ENCODE measurements around the gene ABL1.
"Not testable (repeated sequence)": the region's sequence is repeated elsewhere in the genome, so short reads cannot be mapped to it uniquely, and the experiment has no call there.

ABL1 gene

DNA sequence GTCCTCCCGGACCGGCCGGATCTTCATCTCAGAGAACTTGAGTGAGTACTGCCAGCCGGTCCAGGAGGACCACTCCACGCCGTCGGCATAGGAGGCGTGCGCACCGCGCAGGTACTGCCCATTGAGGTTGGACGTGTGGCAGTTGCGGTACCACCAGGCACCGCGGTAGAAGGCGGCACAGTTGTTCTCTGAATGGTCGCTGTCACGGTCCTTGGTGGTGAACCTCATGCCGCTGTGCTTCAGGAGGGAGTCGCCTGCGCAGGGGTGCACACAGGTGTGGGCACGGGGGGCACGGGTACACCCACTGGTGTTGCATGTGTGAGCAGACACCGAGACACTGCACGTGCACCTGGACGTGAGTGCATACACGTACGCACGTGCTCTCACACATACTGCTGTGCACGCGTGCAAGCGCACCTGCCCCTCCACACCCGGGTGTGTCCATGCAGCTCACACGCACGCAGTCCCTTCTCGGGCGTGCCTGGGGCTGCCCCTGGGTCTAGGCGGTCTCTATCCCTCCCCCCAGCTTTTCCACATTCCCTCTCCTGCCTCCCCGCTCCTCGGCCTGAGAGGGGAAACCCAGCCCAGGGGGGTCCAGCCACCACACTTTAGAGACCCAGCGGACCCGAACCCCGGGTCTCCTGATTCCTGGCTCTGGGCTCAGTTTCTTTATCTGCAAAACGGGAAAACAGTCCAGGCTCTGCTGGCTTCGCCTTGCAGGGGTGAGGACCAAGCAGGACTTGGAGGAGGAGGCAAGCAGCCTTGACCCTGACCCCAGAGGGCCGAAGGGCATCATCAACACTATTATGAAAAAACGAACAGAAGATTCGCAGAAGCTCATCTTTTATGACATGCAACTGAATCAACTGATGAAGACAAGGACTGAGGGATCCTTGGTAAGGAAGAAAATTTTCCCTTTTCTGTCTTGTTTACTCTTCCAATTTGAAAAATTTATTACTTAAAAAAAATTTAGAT lies 69.3 kb downstream of the ABL1 start:
- no peak for DNase-seq (ENCODE audit: low spot score)

DNA sequence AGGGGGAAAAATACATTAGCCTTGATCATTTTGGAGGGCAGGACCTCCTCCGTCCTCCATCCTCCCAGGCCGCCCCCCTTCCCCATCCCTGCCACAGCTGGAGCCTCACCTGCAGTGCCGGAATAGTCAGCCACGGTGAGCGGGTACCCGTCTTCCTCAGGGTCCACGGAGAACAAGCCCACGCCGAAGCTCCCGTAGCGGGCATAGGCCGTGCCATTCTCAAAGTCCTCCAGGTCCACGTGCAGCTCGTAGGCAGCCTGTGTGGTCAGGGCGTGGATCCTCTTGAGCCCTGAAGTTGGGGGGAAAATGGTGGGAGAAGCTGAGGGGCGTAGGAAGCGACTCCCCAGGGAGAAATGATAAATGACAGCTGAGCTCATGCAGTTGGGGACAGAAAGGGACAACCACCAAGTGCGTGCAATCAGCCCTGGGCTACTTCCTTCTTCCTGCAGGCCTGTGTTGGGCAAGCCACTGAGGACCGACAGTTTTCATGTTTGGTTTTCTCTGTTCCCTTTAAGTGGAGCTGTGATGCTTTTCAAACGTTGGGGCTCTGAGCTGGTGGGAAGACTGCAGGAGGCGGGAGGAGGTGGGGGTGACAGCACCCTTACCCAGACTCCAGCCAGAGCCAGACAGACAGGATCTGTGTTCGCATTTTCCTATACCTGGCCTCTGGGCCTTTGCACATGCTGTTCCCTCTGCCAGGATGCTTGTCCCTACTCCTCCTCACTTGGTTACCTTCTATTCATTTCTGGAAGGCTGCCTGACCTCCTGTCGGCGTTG lies 70.3 kb downstream of the ABL1 start:
- no peak for DNase-seq (ENCODE audit: low spot score)

DNA sequence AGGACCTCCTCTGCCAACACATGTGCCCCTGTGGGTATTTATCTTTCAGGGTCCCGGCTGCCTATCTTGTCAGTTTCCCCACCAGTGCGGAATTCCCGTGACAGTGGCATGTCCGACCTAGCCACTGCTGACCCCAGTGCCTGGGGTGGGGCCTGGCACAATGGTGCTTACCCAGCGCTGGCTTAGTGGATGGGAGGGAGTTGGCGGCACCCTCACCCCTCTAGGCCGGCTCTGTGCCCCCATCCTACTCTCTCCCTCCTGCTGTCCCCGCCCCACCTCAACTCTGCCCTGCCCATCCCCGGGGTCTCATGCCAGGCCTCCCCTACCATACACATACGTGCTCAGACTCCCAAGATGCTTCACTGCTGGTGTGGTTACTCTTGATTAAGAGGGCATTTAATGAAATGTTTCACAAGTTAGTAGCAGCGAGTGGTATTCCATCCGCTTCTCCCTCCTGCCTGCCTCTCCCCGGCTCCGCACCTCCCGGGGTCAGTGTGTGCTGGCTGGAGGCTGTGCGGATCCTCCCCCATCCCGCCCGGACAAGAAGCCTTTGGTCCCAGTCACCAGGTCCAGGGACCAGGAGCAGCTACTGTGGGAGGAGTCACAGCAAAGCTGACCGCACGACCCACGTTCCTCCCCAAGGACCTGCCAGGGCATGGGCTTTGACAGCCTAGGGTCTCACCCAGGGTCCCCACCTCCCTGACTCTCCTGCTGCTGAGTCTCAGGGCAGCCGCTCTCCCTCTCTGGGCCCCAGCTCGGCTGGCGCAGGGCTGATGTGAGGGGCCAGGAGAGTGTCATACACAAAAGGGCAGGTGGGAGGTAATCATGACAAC lies 71.1 kb downstream of the ABL1 start:
- no peak for DNase-seq (ENCODE audit: low spot score)

DNA sequence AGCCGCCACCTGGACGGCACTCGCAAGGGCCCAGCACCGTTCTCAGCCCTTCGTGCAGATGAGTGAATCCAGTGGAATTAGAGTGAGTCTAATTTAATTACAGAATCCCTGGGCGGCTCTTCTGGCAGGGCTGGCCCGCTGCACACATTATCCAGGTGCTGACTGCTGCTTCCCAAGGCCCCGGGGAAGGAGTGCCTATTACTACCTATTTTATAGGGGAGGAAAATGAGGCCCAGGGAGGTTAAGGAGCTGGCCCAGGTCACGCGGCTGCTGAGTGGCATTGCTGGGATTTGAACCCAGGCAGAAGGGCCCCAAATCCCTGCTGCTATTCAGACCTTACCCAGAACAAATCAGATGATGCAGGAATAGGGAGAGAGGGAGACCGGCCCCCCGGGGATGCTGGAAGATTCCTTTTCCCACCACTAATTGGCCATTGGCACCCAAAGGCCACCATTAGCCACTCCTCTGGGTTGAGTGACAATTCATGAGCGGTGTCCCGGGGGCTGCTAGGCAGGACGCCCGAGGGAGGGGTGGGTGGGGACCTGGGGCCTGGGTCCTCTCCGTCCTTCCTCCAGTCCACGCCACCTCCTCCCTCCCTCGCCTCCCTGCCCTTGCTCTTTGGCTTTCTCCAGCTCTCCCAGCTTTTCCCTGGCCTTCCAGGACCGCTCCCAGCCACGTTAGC lies 71.8 kb downstream of the ABL1 start:
- DNase-seq (ENCODE audit: low spot score), result no peak

DNA sequence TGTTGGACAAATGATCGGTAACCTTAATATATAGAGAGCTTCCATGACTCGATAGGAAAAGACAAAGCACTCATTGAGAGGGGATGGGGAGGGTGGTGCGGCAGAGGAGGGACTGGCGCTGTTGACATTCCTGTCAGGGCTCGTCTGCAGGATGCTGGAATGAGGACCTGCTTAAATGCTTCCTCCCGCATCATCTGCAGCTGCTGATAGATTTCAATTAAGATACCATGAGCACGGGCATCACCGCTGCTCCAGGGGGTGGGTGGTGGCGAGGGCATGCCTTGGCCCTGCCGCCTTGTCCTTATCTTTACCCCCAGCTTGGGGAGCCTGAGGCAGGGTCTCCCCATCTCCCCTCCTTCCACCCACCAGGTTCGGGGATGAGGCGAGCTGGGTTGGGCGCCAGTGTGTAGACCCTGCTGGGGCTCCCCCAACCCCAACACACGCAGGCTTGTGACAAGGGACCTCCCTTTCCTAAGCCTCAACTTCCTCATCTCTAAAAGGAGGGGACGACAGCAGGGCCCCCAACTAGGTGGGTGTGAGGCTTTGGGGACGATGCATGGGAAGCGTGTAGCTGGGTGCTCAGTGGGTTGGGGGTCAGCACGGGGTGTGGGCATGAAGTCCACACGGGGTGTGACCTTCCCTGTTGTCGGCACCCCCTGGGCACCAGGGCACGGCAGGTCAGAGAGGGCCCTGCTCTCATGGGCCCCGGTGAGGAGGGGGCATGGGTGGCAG lies 73.3 kb downstream of the ABL1 start:
- no peak for DNase-seq (ENCODE audit: low spot score)

DNA sequence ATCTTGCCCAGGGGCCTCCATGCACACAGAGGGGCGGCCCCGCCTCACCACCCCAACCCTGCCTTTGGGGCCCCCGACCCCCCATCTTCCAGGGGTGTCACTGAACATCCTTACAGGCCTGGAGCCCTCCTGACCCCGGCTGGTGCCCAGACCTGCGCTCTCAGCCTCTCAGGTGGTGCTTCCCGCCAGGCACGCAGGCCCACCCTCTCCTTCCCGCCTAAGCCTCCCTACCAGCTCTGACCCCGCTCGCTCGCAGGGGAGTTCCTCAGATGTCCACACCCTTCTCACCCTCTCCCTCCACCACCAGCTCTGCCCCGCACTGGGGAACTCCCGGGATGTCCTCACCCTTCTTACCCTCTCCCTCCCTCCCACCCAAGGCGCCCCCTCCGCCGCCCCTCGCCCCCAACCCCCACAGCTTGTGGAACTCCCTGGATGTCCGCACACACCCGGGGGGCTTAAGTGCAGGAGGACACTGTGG lies 73.9 kb downstream of the ABL1 start:
- DNase-seq (ENCODE audit: low spot score), result no peak

DNA sequence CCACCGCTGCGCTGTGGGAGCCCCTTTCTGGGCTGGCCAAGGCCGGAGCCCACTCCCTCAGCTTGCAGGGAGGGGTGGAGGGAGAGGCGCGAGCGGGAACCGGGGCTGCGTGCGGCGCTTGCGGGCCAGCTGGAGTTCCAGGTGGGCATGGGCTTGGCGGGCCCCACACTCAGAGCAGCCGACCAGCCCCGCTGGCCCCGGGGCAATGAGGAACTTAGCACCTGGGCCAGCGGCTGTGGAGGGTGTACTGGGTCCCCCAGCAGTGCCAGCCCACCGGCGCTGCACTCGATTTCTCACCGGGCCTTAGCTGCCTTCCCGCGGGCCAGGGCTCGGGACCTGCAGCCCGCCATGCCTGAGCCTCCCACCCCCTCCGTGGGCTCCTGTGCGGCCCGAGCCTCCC lies 75.0 kb downstream of the ABL1 start:
- not testable (repeated sequence) for DNase-seq (ENCODE audit: low spot score)

DNA sequence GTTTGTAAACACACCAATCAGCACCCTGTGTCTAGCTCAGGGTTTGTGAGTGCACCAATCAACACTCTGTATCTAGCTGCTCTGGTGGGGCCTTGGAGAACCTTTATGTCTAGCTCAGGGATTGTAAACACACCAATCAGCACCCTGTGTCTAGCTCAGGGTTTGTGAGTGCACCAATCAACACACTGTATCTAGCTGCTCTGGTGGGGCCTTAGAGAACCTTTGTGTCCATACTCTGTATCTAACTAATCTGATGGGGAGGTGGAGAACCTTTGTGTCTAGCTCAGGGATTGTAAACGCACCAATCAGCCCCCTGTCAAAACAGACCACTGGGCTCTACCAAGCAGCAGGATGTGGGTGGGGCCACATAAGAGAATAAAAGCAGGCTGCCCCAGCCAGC lies 75.6 kb downstream of the ABL1 start:
- not testable (repeated sequence) for DNase-seq (ENCODE audit: low spot score)

DNA sequence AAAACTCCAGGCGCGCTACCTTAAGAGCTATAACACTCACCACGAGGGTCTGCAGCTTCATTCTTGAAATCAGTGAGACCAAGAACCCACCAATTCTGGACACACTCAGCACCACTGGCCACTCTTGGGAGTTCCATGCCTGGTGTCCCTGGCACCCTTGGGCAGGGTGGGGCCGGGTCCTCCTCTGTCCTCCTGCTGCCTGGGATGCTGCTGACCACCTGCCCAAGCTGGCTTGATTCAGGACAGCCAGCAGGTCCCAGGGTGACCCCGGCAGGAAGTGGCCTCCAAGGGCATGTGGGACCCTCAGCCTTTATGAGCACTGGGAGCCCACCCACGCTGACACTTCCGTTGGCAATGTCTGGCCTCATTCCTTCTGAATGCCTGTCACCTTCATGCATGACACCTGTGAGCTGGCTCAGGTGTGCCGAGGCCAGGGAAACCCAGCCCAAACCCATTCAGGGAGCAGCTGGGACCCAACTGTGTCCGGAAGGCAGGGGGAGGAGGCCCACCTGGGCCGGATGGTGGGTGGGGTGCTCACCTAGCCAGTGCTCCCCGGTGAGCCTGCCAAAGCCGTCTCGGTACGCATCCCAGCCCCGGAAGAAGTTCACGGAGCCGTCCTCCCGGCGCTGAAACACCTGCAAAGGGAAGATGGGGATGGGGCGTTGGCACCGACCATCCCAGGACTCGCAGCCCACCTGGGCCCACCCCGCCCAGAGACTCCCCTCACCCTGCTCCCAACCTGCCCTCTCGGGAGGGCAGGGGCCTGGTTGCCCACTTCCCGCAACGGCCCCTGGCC lies 76.4 kb downstream of the ABL1 start:
- DNase-seq (ENCODE audit: low spot score), result no peak

DNA sequence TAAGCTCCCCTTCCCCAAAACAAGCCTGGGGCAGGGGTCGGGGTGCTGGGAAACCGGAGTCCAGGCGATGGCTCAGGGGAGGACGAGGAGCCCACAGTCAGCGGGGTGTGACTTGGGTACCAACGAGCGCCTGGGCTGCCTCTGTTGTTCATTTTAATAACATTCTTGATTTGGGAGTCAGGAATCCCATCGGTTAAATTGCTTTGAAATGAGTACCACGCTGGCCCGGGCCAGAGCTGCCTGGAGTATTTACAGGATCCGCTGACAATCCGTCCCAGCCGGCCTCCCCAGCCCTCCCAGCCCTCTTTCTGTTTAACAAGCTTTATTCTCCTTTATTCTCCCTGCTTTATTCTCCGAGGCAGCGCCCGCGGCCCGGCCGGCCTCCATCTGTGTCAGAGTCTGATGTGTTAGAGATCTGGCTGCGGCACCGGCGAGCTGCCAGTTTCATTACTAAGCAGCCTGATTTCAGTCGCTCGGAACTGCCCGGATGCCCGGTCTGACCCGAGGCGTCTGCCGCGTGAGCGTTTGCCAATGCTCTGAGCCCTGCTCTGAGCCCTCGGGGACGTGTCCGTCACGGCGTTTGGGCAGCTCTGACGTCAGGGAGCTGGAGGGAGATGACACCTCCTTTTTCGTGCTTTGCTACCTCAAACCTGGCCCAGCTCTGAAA lies 78.0 kb downstream of the ABL1 start:
- DNase-seq (ENCODE audit: low spot score), result peak; percentile 73

DNA sequence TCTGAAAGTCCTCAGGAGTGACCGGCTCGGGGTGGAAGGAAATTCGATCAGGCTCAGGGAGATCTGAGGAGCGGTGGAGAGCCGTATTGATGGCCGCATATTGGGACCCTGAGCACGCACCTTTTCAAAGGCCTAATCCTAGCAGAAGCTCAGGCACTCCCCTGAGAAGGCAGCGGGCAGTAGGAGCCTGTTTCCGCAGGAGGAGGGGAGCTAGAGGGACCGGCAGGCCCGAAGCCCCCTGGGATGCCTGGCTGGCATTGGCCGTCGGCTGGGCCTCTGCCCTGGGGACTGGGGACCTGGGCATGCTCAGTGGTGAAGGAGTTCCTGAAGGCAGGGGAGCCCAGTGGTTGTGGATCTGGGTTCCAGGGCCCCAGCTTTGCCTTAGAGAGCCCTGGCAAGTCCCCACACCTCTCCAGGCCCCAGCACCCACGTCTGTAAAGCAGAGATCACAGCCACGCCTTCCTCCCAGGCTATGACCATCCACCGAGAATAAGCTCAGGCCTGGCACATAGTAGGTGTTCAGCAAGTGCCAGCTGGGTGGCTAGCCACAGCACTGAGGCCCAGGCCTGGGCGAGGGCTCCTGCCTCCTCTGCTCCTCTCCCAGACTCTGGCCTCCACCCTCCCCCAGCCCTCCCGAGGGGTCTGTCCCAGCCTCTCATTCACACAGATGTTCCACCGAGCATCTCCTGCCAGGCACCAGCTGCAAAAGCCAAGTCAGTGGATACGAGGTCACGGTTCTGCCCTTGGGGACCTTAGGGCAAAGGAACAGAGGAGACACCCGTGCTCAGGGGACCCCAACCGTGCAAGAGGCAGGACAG lies 78.8 kb downstream of the ABL1 start:
- no peak for DNase-seq (ENCODE audit: low spot score)

DNA sequence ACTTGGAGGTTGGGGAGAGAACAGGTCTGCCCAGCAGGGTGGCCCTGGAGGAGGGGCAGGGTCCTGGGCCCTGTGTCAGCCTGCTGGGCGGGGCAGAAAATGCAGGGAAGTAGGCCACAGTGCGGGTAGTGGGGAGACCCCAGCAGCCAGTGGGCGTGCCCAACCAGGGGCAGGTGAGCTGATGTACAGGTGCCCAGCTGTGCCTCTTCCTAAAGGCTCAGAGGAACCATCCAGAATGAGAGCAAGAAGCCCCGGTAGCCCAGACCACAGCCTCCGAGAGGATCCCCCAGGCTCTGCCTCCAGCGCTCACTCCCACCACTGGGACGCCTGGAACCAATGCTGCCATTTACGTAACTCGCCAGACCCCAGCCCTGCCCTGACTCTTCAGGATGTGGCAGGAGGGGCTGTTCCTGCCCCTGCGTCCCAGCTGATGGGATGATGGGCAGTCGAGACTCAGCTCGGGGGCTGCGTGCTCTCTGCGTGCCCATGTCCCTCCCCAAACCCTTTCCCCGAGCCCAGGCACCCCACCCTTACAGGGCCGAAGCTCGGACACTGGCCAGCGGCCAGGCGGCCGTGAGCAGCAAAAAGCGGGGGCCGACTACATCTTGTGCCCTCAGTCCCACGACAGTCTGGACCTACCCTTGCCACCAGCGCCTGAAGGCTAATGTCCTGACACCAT lies 79.5 kb downstream of the ABL1 start:
- no peak for DNase-seq (ENCODE audit: low spot score)

DNA sequence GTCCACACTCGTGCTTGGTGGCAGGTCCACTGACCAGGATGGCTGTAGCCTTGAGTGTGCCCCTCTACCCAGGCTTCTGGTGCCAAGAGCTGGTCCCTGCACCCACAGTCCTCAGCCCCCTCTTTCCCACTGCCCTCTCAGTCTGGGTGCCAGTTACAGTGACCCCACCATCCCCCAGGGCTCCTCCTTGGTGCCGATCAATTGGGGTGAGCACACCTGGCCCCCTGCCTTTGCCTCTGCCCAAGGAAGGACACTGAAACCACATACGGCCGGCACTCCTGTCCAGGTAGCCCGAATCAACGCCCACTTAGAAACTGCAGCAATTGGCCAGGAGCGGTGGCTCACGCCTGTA lies 80.0 kb downstream of the ABL1 start:
- no peak for DNase-seq (ENCODE audit: low spot score)

DNA sequence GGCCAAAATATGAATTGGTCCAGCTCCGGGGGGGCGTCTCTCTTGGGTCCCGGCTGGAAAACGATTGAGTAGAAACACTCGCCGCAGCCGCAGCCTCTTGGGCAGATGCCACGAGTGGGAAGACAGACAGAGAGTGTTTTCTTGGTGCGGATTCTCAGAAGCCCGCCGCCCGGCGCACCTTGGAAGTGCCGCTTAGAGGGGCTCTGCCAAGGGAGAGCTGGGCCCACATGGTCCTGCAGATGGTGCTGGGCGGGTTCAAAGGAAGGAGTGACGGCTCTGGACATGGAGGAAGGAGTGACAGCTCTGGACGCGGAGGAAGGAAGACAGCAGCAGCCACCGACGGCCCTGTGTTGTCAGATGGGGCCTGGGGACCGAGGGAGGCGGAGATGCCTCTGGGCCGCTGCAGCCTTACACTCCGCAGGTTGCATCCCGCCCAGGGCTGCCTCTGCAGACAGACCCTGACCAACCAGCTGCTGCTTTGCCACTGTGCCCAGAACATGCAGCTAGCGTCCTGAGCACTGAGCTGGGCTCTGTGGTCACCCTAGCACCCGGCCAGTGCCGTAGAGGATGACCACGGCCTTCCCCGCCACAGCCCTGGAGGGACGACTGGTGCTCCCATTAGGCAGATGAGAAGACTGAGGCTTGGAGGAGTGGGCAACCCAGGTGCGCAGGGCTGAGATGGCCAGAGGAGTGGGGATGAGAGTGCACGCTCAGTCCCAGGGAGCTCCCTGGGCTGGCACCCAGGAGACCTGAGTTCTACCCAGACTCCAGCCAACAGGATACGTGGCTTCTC lies 82.3 kb downstream of the ABL1 start:
- no peak for DNase-seq (ENCODE audit: low spot score)

DNA sequence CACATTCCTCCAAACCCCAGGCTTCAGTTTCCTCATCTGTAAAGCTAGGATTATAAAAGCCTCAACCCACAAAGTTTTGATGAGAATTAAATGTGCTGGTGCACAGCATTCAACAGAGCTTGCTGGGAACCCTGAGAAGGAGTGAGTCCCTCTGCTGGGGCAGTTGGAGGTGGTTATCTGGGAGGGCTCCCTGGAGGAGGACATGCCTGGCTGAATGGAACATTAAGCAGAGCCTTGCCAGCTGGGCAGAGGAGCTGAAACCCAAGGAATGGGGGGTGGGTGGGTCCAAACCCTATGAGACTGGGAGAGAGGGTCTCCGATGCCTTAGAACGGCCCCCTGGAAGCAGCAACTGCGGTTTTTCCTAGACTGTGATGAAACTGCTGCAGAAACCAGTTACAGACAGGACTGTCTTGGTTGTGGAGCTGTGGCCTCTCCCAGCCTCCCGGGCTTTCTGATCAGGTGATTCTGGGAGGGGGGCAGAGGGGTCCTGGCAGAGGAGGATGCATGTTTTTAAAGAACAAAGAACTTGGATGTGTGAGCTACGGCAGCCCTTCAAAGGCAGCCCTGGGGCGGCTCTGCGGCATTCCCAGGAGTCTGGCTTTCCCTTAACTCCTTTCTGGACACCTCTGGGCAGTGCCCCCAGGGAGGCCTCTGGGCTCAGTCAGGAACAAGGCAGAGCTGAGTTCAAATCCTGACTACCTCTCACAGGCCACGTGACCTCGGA lies 83.2 kb downstream of the ABL1 start:
- DNase-seq (ENCODE audit: low spot score), result no peak

DNA sequence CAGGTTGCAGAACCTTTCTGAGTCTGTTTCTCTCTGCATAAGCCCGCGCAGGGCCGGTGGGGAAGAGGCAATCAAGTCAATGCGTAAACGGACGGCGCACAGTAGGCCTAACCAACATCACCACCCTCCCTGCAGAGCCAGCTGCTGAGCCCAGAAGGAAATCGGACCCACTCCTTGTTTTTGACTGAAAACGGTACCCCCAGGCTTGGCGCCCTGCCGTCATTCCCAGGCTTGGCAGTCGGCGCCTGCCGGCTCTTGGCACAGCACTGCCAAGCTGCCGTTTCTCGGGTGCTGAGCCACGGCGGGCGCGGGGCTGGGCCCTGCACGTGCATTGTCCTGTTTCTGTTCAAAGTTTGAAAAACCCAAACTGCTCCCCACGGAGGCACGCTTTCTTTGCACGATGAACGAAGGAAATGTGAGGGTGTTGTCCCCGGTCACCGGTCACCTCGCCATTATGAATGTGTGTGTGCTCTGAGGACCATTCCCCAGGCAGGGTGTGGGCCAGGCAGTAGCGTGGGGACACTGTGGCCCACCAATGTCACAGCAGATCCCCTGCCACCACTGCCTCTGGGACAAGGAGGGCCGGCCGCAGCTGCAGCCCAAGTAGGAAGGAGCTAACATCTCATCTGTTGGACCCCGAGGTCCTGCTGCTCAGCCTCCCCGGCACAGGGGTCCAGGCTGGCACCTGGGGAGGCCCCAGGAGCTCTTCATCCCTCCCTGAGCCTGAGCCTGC lies 83.9 kb downstream of the ABL1 start:
- DNase-seq (ENCODE audit: low spot score), result no peak
